ENCODE results near the gene MPV17L2. TPM values are rescaled to one million over a fixed set of nuclear protein-coding genes. Genes with fewer than 3 reads are reported as not detected.

MPV17L2 gene
- total and polyA plus RNA-seq, 12 donors: 10.3 to 47.4 (median 24.2) TPM

DNA sequence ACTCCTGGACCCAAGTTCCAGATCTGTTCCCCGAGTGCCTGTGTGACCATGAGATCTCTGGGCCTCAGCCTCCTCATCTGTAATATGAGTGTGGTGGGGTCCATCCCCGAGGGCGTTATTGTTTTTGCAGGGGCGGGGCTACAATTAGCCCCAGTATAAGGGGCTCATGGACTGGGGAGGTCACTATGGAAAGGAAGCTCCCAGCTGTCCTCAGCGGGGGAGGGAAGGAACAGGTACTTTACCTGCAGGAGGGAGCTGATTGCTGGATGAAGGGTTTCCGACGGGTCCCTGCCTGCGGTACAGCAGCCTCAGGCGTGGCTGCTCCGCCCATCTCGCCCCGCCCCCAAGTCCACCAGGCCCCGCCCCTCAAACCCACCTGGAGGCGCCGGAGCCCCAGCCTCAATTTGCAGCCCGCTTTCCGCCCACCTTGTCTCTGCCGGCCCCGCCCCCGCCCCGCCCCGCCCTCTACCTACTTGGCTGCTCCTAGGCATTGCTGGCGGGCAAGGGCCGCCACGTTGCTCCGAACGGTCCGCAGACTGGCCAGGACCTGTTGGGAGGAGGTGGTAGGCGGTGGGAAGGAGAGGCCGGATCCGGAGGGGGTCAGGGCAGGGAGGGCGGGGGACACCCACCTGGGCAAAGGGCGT is 27.7 kb downstream of the MPV17L2 start:
- intact Hi-C loops (cut with DNase I): no loop called here

GRCh38 chr19:18221815-18222725 is 29.1 kb downstream of the MPV17L2 start:
- no peak for DNase-seq
- no peak overlapping the region for H3K4me3 ChIP-seq
- no peak for TF ChIP-seq CTCF (IDR thresholded peaks at IDR 0.05)
- no peak for TF ChIP-seq POLR2A (IDR thresholded peaks at IDR 0.05)
- H3K4me1 ChIP-seq (replicated peaks in 1 of 2): peaks cover 7 to 18% of the 10 kb centered on the region in 2 donors
- WGBS, 4 donors: 68 to 80% (median 71%) methylated on average over 22 to 25 of the region's 25 CpGs
- H3K9me3 ChIP-seq (replicated peaks in 1 of 3): no peaks in the 10 kb centered on the region
- intact Hi-C loops (cut with DNase I): no loop called here
- H3K36me3 ChIP-seq (replicated peaks in 1 of 2): no peaks in the 10 kb centered on the region
- no peak overlapping the region for H3K27ac ChIP-seq
- H3K27me3 ChIP-seq: peaks cover 24% of the 10 kb centered on the region

More for the DNA sequence above, 27.7 kb downstream of the MPV17L2 start:
- H3K4me3 ChIP-seq: no peak overlapping the region
- H3K27me3 ChIP-seq: peaks cover 12% of the 10 kb centered on the region
- DNase-seq: no peak
- H3K27ac ChIP-seq: no peak overlapping the region
- no peaks in the 10 kb centered on the region for H3K9me3 ChIP-seq (replicated peaks in 1 of 3)
- H3K4me1 ChIP-seq (replicated peaks in 1 of 2): peaks cover 7 to 13% of the 10 kb centered on the region in 2 donors
- TF ChIP-seq POLR2A (IDR thresholded peaks at IDR 0.05) (no peak), CTCF (IDR thresholded peaks at IDR 0.05) (no peak)
- 5 to 16% (median 8%) methylated on average over 6 to 33 of the region's 33 CpGs for WGBS, 4 donors
- no peaks in the 10 kb centered on the region for H3K36me3 ChIP-seq (replicated peaks in 1 of 2)

DNA sequence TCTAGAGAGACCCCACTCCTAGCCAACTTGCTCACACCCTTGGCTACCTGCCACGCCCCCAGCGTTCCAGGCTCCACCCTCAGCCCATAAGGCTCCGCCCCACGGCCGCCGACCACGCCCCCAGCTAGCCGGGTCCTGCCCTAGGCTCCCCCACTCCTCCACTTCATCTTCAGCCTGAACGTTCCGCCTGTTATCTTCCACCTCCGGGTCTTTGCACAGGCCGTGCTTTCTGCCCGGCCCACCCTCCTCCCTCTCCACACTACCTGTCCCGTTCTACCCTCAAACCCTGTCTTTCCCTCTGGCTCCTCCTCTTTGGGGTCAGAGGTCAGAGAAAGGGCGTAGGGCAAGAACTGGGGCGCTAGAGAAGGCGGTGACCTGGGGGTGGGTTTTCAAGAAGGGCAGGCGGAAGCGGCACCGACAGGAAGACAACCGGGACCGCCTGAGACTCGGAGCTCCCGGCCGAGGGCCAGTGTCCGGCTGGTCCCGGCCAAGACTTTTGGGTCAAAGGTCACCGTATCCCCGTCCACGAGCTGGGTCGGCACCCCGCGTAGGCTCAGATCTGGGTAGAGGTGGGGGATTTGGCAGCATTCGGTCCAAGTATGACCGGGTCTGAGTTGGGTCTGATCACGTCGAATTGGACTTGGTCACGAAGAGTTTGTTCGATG is 31.0 kb downstream of the MPV17L2 start:
- DNase-seq: peak in 6 of 7 donors; percentile 14 to 64 (median 47)
- H3K27me3 ChIP-seq: peaks cover 24% of the 10 kb centered on the region
- 4 to 9% (median 5%) methylated on average over 20 to 39 of the region's 39 CpGs for WGBS, 4 donors
- H3K4me3 ChIP-seq: peak overlapping the region in 2 of 4 donors; percentile 23 to 33
- no peaks in the 10 kb centered on the region for H3K36me3 ChIP-seq (replicated peaks in 1 of 2)
- peaks cover 7 to 18% of the 10 kb centered on the region in 2 donors for H3K4me1 ChIP-seq (replicated peaks in 1 of 2)
- no peak for TF ChIP-seq CTCF (IDR thresholded peaks at IDR 0.05)
- no peak for TF ChIP-seq POLR2A (IDR thresholded peaks at IDR 0.05)
- intact Hi-C loops (cut with DNase I): no loop called here
- peak overlapping the region in 1 of 5 donors; percentile 61 for H3K27ac ChIP-seq
- no peaks in the 10 kb centered on the region for H3K9me3 ChIP-seq (replicated peaks in 1 of 3)

Data from adrenal gland (tissue), 12 donors.